Peyer's patch (tissue), 4 donors: ENCODE results near the gene SUSD1. TPM values are rescaled to one million over a fixed set of nuclear protein-coding genes. Genes with fewer than 3 reads are reported as not detected.
A peak's percentile ranks its signal among the peaks of the same experiment; 100 is the strongest.

Experiments used
- DNase-seq, 3 donors: peaks; one replicate each; pipeline ENCODE4 v3.0.0-alpha.2; 2017 to 2019
- H3K27ac ChIP-seq, 4 donors: fragments of 200-600 bp; sonication (generic); one replicate each; pipeline ENCODE4 v1.5.1; 2016 to 2019
- H3K27me3 ChIP-seq, 2 donors: fragments of 200-600 bp; sonication (generic); one replicate each; pipeline ENCODE4 v1.5.1; 2019
- H3K36me3 ChIP-seq, 3 donors: fragments of 200-600 bp; sonication (generic); one replicate each; pipeline ENCODE4 v1.5.1; 2016 to 2019
- H3K4me1 ChIP-seq, 4 donors: fragments of 200-600 bp; sonication (generic); one replicate each; pipeline ENCODE4 v1.5.1; 2016 to 2019
- H3K4me3 ChIP-seq, 4 donors: fragments of 200-600 bp; sonication (generic); 1 replicate in 3 of 4; 2 replicates in 1 of 4; pipeline ENCODE4 v1.5.1; 2016 to 2019; ENCODE audit warnings: mild to moderate bottlenecking in 1 of 4
- H3K9me3 ChIP-seq, 4 donors: fragments of 200-600 bp; sonication (generic); one replicate each; pipeline ENCODE4 v1.5.1; 2016 to 2019; ENCODE audit warnings: mild to moderate bottlenecking in 1 of 4
- CTCF ChIP-seq, 6 experiments: fragments of 450-650 bp in 4 of 6; fragments of 200-600 bp in 2 of 6; sonication (generic) in 1 of 6; IDR thresholded peaks; one replicate each; pipeline ENCODE4 v1.5.1; 2017 to 2019; ENCODE audit warnings: antibody characterized with exemption in 6 of 6, mild to moderate bottlenecking in 3 of 6, moderate library complexity in 1 of 6
- POLR2A ChIP-seq, 2 donors: fragments of 450-650 bp; IDR thresholded peaks; one replicate each; pipeline ENCODE4 v1.5.1; 2017; ENCODE audit warnings: antibody characterized with exemption in 2 of 2, mild to moderate bottlenecking in 2 of 2, moderate library complexity in 2 of 2
- total RNA-seq, 4 donors: library from RNA; depleted of rRNA; stranded (reverse); fragments of >200 nt; gene quantifications; one replicate each; pipeline ENCODE4 v1.1.0, GENCODE V29; 2016

The SUSD1 gene
- total RNA-seq, 4 donors from 2014 or later, result 10.6 to 28.9 (median 21.3) TPM

- Histone ChIP-seq H3K4me1 (no peaks in the 10 kb centered on the region), H3K36me3 (no peaks in the 10 kb centered on the region), H3K27me3 (no peaks in the 10 kb centered on the region), H3K27ac (no peak overlapping the region), H3K4me3 (no peak overlapping the region), H3K9me3 (no peaks in the 10 kb centered on the region)
- TF ChIP-seq CTCF (IDR thresholded peaks at IDR 0.05) (no peak), POLR2A (IDR thresholded peaks at IDR 0.05) (no peak)
- no peak for DNase-seq
Measured at GRCh38 chr9:112093870-112094216, 81.3 kb downstream of the SUSD1 start.

GRCh38 chr9:112093147-112093869 lies 81.8 kb downstream of the SUSD1 start:
- H3K4me3 ChIP-seq, result no peak overlapping the region
- no peaks in the 10 kb centered on the region for H3K9me3 ChIP-seq
- H3K27ac ChIP-seq, result no peak overlapping the region
- no peaks in the 10 kb centered on the region for H3K36me3 ChIP-seq
- TF ChIP-seq CTCF (IDR thresholded peaks at IDR 0.05) (no peak), POLR2A (IDR thresholded peaks at IDR 0.05) (no peak)
- no peak for DNase-seq
- H3K4me1 ChIP-seq, result no peaks in the 10 kb centered on the region
- no peaks in the 10 kb centered on the region for H3K27me3 ChIP-seq

GRCh38 chr9:112091810-112092209 lies 83.3 kb downstream of the SUSD1 start:
- TF ChIP-seq POLR2A (IDR thresholded peaks at IDR 0.05) (no peak), CTCF (IDR thresholded peaks at IDR 0.05) (no peak)
- H3K27me3 ChIP-seq, result no peaks in the 10 kb centered on the region
- H3K4me1 ChIP-seq, result no peaks in the 10 kb centered on the region
- H3K9me3 ChIP-seq, result no peaks in the 10 kb centered on the region
- H3K4me3 ChIP-seq, result no peak overlapping the region
- H3K36me3 ChIP-seq, result no peaks in the 10 kb centered on the region
- H3K27ac ChIP-seq, result no peak overlapping the region
- DNase-seq, result no peak

GRCh38 chr9:112087506-112087905 lies 87.6 kb downstream of the SUSD1 start:
- Histone ChIP-seq H3K9me3 (no peaks in the 10 kb centered on the region), H3K27me3 (no peaks in the 10 kb centered on the region), H3K4me3 (no peak overlapping the region), H3K36me3 (no peaks in the 10 kb centered on the region), H3K4me1 (no peaks in the 10 kb centered on the region), H3K27ac (no peak overlapping the region)
- TF ChIP-seq CTCF (IDR thresholded peaks at IDR 0.05) (no peak), POLR2A (IDR thresholded peaks at IDR 0.05) (no peak)
- no peak for DNase-seq

GRCh38 chr9:112086627-112087026 lies 88.5 kb downstream of the SUSD1 start:
- H3K27me3 ChIP-seq, result no peaks in the 10 kb centered on the region
- DNase-seq, result no peak
- no peaks in the 10 kb centered on the region for H3K4me1 ChIP-seq
- TF ChIP-seq CTCF (IDR thresholded peaks at IDR 0.05), result peak in 4 of 6 experiments; percentile 40 to 51 (median 46)
- no peak for TF ChIP-seq POLR2A (IDR thresholded peaks at IDR 0.05)
- no peaks in the 10 kb centered on the region for H3K36me3 ChIP-seq
- H3K9me3 ChIP-seq, result no peaks in the 10 kb centered on the region
- H3K27ac ChIP-seq, result no peak overlapping the region
- H3K4me3 ChIP-seq, result no peak overlapping the region

- no peak overlapping the region for H3K27ac ChIP-seq
Measured at GRCh38 chr9:112084907-112085306, 90.2 kb downstream of the SUSD1 start.

More at GRCh38 chr9:112084907-112085306, 90.2 kb downstream of the SUSD1 start:
- H3K36me3 ChIP-seq, result no peaks in the 10 kb centered on the region
- no peak overlapping the region for H3K4me3 ChIP-seq
- no peaks in the 10 kb centered on the region for H3K27me3 ChIP-seq
- no peaks in the 10 kb centered on the region for H3K4me1 ChIP-seq
- no peaks in the 10 kb centered on the region for H3K9me3 ChIP-seq
- no peak for DNase-seq
- TF ChIP-seq POLR2A (IDR thresholded peaks at IDR 0.05), result no peak
- no peak for TF ChIP-seq CTCF (IDR thresholded peaks at IDR 0.05)
